ENCODE measurements around the gene SKI. TPM values are rescaled to one million over a fixed set of nuclear protein-coding genes. Genes with fewer than 3 reads are reported as not detected.
"Not testable (repeated sequence)": the region's sequence is repeated elsewhere in the genome, so short reads cannot be mapped to it uniquely, and the experiment has no call there.

The SKI gene
- polyA plus RNA-seq, 1 donor from 2014 or later: 0.78 TPM

- Mint-ChIP-seq H3K36me3 (peaks cover 2% of the 10 kb centered on the region), H3K4me1 (peaks cover 27 to 41% (median 31%) of the 10 kb centered on the region in 3 donors), H3K27ac (peak overlapping the region; percentile 91 to 100 (median 94)), H3K9me3 (peaks cover 0 to 1% (median 0%) of the 10 kb centered on the region in 3 donors), H3K4me3 (peak overlapping the region in 3 of 4 donors; percentile 53 to 75 (median 68)), H3K27me3 (no peaks in the 10 kb centered on the region)
These were observed 31.7 kb downstream of the SKI start for GRCh38 chr1:2259668-2260402.

DNA sequence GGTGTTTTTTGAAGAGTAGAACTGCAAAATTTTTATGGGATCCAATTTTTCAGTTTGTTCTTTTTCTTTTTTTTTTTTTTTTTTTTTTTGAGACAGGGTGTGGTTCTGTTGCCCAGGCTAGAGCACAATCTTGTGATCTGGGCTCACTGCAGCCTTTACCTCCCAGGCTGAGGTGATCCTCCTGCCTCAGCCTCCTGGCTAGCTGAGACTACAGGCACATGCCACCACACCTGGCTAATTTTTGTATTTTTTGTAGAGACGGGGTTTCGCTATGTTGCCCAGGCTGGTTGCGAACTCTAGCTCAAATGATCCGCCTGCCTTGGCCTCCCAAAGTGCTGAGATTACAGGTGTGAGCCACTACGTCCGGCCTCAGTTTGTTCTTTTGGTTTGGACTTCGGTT is 32.4 kb downstream of the SKI start:
- Mint-ChIP-seq H3K4me3 (peak overlapping the region in 2 of 4 donors; percentile 53 to 68), H3K4me1 (peaks cover 32 to 47% (median 36%) of the 10 kb centered on the region in 3 donors), H3K27ac (peak overlapping the region in 2 of 3 donors; percentile 94 to 100)
- not testable (repeated sequence) for H3K36me3 Mint-ChIP-seq, H3K9me3 Mint-ChIP-seq, H3K27me3 Mint-ChIP-seq

- H3K9me3 Mint-ChIP-seq: peaks cover 0 to 1% (median 0%) of the 10 kb centered on the region in 3 donors
- H3K4me1 Mint-ChIP-seq: peaks cover 32 to 48% (median 38%) of the 10 kb centered on the region in 3 donors
- no peak overlapping the region for H3K4me3 Mint-ChIP-seq
- H3K36me3 Mint-ChIP-seq: peaks cover 3% of the 10 kb centered on the region
- no peak overlapping the region for H3K27ac Mint-ChIP-seq
- no peaks in the 10 kb centered on the region for H3K27me3 Mint-ChIP-seq
These were observed 32.8 kb downstream of the SKI start for GRCh38 chr1:2260917-2261316.

DNA sequence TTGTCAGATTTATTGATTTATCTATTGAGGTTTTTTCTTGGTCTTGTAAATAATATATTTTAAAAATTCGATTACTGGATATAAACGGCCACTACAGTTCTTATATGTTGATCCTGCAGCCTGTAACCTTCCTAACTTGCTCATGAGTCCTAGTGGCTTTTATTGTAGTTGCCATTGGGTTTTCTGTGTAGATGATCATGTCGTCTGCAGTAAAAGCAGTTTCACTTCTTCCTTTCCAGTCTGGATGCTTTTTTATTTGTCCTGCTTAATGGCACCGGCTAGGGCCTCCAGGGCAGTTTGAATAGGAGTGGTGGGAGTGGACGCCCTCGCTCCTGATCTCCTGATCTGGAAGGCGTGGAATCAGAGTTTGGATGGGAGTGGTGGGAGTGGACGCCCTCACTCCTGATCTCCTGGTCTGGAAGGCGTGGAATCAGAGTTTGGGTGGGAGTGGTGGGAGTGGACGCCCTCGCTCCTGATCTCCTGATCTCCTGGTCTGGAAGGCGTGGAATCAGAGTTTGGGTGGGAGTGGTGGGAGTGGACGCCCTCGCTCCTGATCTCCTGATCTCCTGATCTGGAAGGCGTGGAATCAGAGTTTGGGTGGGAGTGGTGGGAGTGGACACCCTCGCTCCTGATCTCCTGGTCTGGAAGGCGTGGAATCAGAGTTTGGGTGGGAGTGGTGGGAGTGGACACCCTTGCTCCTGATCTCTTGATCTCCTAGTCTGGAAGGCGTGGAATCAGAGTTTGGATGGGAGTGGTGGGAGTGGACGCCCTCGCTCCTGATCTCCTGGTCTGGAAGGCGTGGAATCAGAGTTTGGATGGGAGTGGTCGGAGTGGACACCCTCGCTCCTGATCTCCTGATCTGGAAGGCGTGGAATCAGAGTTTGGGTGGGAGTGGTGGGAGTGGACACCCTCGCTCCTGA is 33.6 kb downstream of the SKI start:
- H3K27me3 Mint-ChIP-seq, H3K9me3 Mint-ChIP-seq, H3K36me3 Mint-ChIP-seq: not testable (repeated sequence)
- H3K4me3 Mint-ChIP-seq: peak overlapping the region in 3 of 4 donors; percentile 10 to 79 (median 66)
- peak overlapping the region; percentile 27 to 73 (median 47) for H3K27ac Mint-ChIP-seq
- H3K4me1 Mint-ChIP-seq: peaks cover 36 to 52% (median 44%) of the 10 kb centered on the region in 3 donors

DNA sequence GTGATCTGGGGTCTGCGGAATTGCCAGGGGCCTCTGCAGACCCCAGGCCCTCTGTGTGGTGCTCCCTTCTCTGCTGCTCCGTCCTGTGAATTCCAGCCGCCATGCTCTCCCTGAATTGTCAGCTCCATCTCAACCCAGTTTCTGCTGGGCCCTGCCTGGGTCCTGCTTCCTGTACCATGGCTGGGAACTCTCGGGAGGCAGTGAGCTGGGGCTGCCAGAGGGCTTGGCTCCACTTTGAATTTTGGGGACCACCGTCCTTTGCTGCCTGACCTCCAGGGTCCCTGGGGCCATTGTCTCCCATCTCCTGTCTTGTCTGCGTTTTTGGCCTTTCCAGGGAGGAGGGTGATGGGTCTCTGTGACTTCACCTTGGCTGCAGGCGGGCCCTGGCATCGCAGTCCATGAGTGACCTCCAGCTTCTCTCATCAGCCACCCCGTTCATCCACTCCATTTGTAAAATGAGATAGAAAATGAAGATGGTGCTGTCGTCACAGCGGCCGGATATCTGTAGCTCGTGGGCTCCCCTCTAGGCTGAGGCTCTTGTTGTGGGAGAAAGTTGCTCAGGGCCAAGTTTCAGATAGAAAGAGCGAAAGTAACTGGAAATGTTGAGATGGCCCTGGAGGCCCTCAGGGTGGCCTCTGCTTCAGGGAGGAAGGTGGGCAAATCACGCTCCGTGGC is 38.3 kb downstream of the SKI start:
- Mint-ChIP-seq H3K4me3 (peak overlapping the region in 1 of 4 donors; percentile 74), H3K27ac (no peak overlapping the region), H3K4me1 (peaks cover 22 to 25% (median 24%) of the 10 kb centered on the region in 3 donors), H3K27me3 (no peaks in the 10 kb centered on the region), H3K9me3 (no peaks in the 10 kb centered on the region), H3K36me3 (peaks cover 3% of the 10 kb centered on the region)

DNA sequence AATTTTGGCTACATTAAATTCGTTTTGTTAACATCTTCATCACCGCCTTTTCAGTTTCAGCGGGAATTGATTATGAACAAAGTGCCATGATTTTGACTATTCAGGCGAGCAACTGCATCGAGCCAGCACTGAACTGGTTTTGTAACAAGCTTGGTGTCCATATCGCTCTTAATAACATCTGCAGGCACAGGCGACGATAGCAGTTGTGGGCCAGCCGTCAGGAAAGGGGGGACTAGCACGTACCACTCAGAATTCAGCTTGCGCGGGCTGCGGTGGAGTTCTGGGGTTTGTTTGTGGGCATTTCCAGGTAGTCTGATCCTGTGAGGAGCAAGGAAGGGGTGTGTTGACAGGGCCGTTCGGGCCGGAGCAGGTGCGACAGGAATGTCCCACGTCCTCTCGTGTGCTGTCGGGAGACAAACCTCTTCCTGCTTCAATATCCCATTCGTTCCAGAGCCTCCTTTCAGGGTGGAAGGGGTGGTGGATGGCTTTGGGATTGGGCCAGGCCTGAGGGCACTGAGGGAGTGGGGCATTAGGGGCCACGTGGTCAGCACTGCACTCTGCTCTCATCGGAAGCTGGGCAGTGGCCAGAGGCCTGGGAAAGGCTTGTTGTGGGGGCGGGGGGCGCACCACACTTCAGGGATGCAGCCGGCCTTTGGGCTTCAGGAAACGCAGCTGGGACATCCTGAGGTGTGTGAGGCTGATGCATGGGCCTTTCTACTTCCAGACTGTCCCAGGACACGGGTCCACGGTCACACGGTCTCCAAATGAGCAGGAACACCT is 39.1 kb downstream of the SKI start:
- peaks cover 19 to 23% (median 22%) of the 10 kb centered on the region in 3 donors for H3K4me1 Mint-ChIP-seq
- H3K9me3 Mint-ChIP-seq: no peaks in the 10 kb centered on the region
- peak overlapping the region in 1 of 4 donors; percentile 60 for H3K4me3 Mint-ChIP-seq
- H3K27ac Mint-ChIP-seq: peak overlapping the region in 1 of 3 donors; percentile 18
- H3K27me3 Mint-ChIP-seq: no peaks in the 10 kb centered on the region
- peaks cover 2% of the 10 kb centered on the region for H3K36me3 Mint-ChIP-seq

DNA sequence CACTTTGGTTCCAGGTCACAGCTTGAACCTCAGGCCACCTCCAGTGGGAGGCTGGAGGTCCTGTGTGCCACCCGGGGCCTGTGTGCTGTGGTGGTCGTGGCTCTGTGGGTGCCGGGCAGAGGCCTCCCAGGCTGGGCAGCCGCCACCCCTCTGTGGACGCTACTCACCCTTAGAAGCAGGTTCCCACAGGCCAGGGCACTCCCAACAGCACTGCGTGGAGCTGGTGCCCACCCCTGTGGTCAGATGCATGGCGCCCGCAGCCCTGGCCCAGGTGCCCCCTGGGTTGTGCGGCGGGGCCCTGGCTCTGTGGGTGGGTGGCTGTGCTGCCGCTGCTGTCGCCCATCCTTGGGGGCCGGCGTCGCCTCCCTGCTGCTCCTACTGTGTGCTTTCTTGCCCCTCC is 39.7 kb downstream of the SKI start:
- H3K36me3 Mint-ChIP-seq: peaks cover 2% of the 10 kb centered on the region
- no peak overlapping the region for H3K4me3 Mint-ChIP-seq
- no peaks in the 10 kb centered on the region for H3K9me3 Mint-ChIP-seq
- H3K27ac Mint-ChIP-seq: no peak overlapping the region
- no peaks in the 10 kb centered on the region for H3K27me3 Mint-ChIP-seq
- peaks cover 19 to 23% (median 22%) of the 10 kb centered on the region in 3 donors for H3K4me1 Mint-ChIP-seq

GRCh38 chr1:2268285-2269056 is 40.4 kb downstream of the SKI start:
- Mint-ChIP-seq H3K9me3 (no peaks in the 10 kb centered on the region), H3K4me3 (no peak overlapping the region), H3K36me3 (peaks cover 2% of the 10 kb centered on the region), H3K4me1 (peaks cover 19 to 25% (median 22%) of the 10 kb centered on the region in 3 donors), H3K27ac (peak overlapping the region in 1 of 3 donors; percentile 71), H3K27me3 (no peaks in the 10 kb centered on the region)

DNA sequence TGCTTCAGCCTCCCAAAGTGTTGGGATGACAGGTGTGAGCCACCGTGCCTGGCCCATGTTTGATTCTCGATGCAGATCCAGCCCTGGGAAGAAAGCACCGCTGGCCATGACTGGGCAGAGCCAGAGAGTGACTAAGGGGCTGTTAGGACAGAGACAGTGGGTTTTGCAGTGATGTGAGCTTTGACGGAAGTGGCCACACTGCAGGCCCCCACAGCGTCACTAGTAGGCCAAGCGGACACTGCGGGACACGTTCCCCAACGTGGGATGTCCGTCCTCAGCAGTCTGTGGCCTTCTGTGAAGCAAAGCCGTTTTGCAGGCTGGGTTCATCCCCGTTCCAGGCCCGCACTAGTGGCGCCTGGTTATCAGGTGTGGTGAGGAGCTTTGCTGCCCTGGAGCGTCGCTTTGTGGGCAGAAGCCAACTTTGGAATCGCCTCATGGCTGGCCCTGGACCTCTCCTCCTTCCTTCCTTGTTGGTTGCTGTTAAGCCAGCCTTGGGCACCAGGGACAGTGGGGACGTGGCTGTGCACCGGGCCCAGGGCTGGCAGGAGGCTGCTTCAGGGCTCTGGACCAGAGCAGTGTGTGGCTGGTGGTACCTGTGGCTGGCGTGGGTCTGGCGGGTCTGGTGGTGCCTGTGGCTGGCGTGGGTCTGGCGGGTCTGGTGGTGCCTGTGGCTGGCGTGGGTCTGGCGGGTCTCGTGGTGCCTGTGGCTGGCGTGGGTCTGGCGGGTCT is 41.2 kb downstream of the SKI start:
- Mint-ChIP-seq H3K4me3 (no peak overlapping the region), H3K27me3 (no peaks in the 10 kb centered on the region), H3K9me3 (no peaks in the 10 kb centered on the region), H3K36me3 (peaks cover 2% of the 10 kb centered on the region), H3K27ac (peak overlapping the region in 1 of 3 donors; percentile 71), H3K4me1 (peaks cover 19 to 28% (median 24%) of the 10 kb centered on the region in 3 donors)

- no peak overlapping the region for H3K4me3 Mint-ChIP-seq
- no peak overlapping the region for H3K27ac Mint-ChIP-seq
- H3K27me3 Mint-ChIP-seq: no peaks in the 10 kb centered on the region
These were observed 41.8 kb downstream of the SKI start for GRCh38 chr1:2269922-2270259.

DNA sequence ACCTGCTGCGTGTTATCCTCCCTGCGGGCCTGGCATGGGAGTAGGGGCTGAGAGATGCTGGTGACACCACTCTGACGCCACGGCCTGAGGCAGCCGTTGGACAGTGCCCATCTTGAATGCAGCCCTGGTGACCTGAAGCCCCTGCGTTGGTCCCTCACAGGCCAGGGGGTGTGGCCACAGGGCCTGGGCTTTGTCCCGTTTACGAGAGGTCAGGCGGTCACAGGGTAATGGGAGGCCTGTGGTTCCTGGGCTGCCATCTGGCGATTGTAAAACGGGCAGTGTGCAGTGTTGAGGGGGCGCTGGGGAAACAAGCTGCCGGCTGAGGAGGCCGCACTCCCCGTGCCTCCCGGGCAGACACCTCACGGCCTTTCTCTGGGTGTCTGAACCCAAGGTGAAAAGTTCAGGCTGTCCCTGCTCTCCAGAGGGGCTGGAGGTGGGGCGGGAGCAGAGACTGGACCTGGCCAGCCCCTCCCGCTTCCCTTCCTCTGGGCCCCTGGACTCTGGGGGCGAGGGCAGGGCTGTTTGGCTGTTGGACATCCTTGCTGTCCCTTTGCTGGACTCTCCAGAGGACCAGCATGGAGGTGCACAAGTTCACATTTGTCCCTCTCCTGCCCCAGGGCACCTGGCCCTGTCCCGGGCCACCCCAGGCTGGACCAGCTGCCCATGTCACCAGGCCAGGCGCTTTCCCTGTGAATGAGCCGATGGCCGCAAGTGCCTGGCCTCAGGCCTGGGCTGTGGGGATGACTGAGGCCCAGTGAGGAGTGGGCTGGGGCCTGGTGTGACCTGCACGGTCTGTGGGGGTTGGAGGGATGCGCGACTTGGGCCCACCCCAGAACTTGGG is 42.4 kb downstream of the SKI start:
- H3K4me3 Mint-ChIP-seq: no peak overlapping the region
- no peaks in the 10 kb centered on the region for H3K9me3 Mint-ChIP-seq
- no peaks in the 10 kb centered on the region for H3K36me3 Mint-ChIP-seq
- H3K27ac Mint-ChIP-seq: no peak overlapping the region
- no peaks in the 10 kb centered on the region for H3K27me3 Mint-ChIP-seq
- peaks cover 14 to 29% (median 23%) of the 10 kb centered on the region in 3 donors for H3K4me1 Mint-ChIP-seq

More at GRCh38 chr1:2269922-2270259, 41.8 kb downstream of the SKI start:
- Mint-ChIP-seq H3K36me3 (peaks cover 2% of the 10 kb centered on the region), H3K4me1 (peaks cover 19 to 31% (median 24%) of the 10 kb centered on the region in 3 donors), H3K9me3 (no peaks in the 10 kb centered on the region)

GRCh38 chr1:2271211-2271721 is 43.1 kb downstream of the SKI start:
- H3K36me3 Mint-ChIP-seq: no peaks in the 10 kb centered on the region
- H3K27me3 Mint-ChIP-seq: no peaks in the 10 kb centered on the region
- H3K27ac Mint-ChIP-seq: no peak overlapping the region
- no peak overlapping the region for H3K4me3 Mint-ChIP-seq
- H3K4me1 Mint-ChIP-seq: peaks cover 14 to 29% (median 23%) of the 10 kb centered on the region in 3 donors
- no peaks in the 10 kb centered on the region for H3K9me3 Mint-ChIP-seq

All from IgD-negative memory B cell (primary cell).